Measurements from ENCODE around the gene SNIP1. TPM values are rescaled to one million over a fixed set of nuclear protein-coding genes. Genes with fewer than 3 reads are reported as not detected.

SNIP1 gene
- total RNA-seq, 1 experiment from 2014 or later: 15.1 TPM

DNA sequence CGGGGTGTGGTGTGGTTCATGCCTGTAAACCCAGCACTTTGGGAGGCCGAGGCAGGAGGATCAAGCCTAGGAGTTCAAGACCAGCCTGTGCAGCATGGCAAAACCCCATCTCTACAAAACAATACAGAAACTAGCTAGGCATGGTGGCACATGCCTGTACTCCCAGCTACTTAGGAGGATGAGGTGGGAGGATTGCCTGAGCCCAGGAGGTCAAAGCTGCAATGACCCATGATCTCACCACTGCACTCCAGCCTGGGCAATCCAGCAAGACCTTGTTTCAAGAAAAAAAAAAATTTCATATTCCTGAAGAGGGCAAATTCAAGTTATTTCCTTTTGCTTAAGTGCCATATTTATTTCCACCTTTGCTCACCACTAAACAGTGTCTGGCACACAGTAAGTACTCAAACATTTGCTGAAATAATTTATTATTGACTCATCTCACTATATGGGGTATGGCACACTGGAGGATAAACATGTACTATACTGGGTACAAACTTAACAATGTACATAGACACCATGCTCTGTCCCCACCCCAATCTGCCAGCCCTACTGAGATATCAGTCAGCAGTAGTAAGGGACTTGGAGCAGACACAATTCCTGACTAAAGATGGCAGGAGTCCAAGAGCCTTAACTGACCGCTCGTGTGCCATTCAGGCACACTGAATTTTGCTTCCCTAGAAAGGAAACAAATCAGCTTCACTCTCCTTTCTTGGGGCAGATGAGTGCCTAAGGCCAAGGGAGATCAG lies 55.0 kb downstream of the SNIP1 start:
- no peaks in the 10 kb centered on the region for H3K27me3 ChIP-seq (ENCODE audit: insufficient read depth, low read length)
- no peaks in the 10 kb centered on the region for H3K27me3 Mint-ChIP-seq (ENCODE audit: low read depth)
- no peaks in the 10 kb centered on the region for H3K23me2 ChIP-seq (ENCODE audit: insufficient read length, low read depth, low read length, poor library complexity, severe bottlenecking)
- no peak overlapping the region for H4K5ac ChIP-seq (ENCODE audit: insufficient read length, low read depth, low read length)
- no peak overlapping the region for H2BK12ac ChIP-seq (ENCODE audit: insufficient read length, low read depth, low read length)
- no peak overlapping the region for H2BK15ac ChIP-seq (ENCODE audit: low read depth, low read length)
- H3T11ph ChIP-seq (ENCODE audit: low read length): no peak overlapping the region
- no peaks in the 10 kb centered on the region for H4K20me1 ChIP-seq (ENCODE audit: control insufficient read depth, insufficient read depth, insufficient read length)
- no peak for TF ChIP-seq CTCF (conservative IDR thresholded peaks at IDR 0.05)
- DNase-seq: no peak
- no peak overlapping the region for H3K27ac Mint-ChIP-seq
- H3K4me3 Mint-ChIP-seq: no peak overlapping the region
- no CpG with 5 or more reads among the region's 4 CpGs for WGBS (ENCODE audit: extremely low coverage, insufficient read length, low lambda C conversion rate)
- no peak overlapping the region for H3K27ac ChIP-seq (ENCODE audit: insufficient read length, low read depth, low read length)
- no peak overlapping the region for H2AFZ ChIP-seq (ENCODE audit: low read length)
- no peaks in the 10 kb centered on the region for H3K79me2 ChIP-seq (ENCODE audit: insufficient read depth, low read length)
- no peak overlapping the region for H2BK120ac ChIP-seq (ENCODE audit: low read depth, low read length, poor library complexity, severe bottlenecking)
- H3K9ac ChIP-seq (ENCODE audit: extremely low read depth, insufficient read length, low read length): no peak overlapping the region
- no peaks in the 10 kb centered on the region for H3K9me3 Mint-ChIP-seq
- no peak overlapping the region for H3K18ac ChIP-seq (ENCODE audit: insufficient read length, low read depth, low read length)
- H3K56ac ChIP-seq (ENCODE audit: insufficient read length, low read depth, low read length): no peak overlapping the region
- no peaks in the 10 kb centered on the region for H3K4me1 Mint-ChIP-seq
- no peak overlapping the region for H2AK5ac ChIP-seq (ENCODE audit: insufficient read length, low read length)
- no peaks in the 10 kb centered on the region for H3K4me1 ChIP-seq (ENCODE audit: insufficient read depth, low read length)
- peaks cover under 1 to 49% (median 19%) of the 10 kb centered on the region in 3 experiments; a peak in 6 of 7 replicates for H3K36me3 Mint-ChIP-seq (ENCODE audit: insufficient read depth in 1 of 3, low read depth in 3 of 3)
- no peak overlapping the region for H4K8ac ChIP-seq (replicated peaks; ENCODE audit: insufficient read length, low read depth, low read length)
- H3K14ac ChIP-seq (ENCODE audit: insufficient read depth, low read length): no peak overlapping the region
- no peak overlapping the region for H4K91ac ChIP-seq (ENCODE audit: insufficient read length, low read depth, low read length)
- H2BK5ac ChIP-seq (ENCODE audit: insufficient read length, low read length): no peak overlapping the region
- H3K23ac ChIP-seq (ENCODE audit: insufficient read length, low read depth, low read length): no peak overlapping the region
- no peak overlapping the region for H3K4me2 ChIP-seq (ENCODE audit: insufficient read depth, insufficient read length, low read length)
- H3K79me1 ChIP-seq (ENCODE audit: insufficient read depth, low read depth, low read length, poor library complexity, severe bottlenecking): no peaks in the 10 kb centered on the region
- H3K4ac ChIP-seq (ENCODE audit: low read depth, low read length): no peak overlapping the region
- H3K9me3 ChIP-seq (ENCODE audit: control insufficient read depth, low read depth, low read length): no peaks in the 10 kb centered on the region
- no peak overlapping the region for H2BK20ac ChIP-seq (ENCODE audit: low read depth, low read length, poor library complexity, severe bottlenecking)

All from H9 (cell line).